Stimulated activated CD8-positive, alpha-beta memory T cell treated with anti-CD3 and anti-CD28 coated beads, Interleukin-15, amount 100 ng/mL, for 1 hour (primary cell): ENCODE results near the gene CFC1.
"Not testable (repeated sequence)": the region's sequence is repeated elsewhere in the genome, so short reads cannot be mapped to it uniquely, and the experiment has no call there.

ENCODE experiments used
- DNase-seq: peaks from one replicate; pipeline ENCODE4 v3.0.0-alpha.2; 2020; ENCODE audit warnings: low read depth

CFC1 gene

GRCh38 chr2:130599393-130599792, at the start of gene CFC1:
TSS of gene CFC1 (minus strand) at chr2:130599575. CDS start at chr2:130599287, 288 bp downstream.
- DNase-seq = not testable (repeated sequence)

DNA sequence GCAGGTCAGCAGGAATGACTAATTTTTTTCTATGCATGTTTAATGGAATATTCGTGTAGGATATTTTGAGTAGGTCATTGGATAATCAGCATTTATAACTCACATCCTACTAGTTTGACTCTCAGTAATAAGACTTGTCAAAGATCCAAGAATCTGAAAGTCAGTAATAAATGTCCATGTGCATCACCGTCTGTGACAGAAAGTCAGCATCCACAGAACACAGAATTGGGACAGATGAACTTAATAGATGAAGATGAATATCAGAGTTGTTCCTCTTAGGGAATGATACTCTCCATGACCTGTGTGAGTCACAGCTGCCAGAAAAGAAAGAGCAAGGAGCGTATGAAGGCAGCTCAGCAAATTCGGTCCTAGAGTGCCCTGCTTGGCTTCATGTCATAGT, 42.3 kb upstream of the CFC1 start:
- not testable (repeated sequence) for DNase-seq

- not testable (repeated sequence) for DNase-seq
These were observed 39.6 kb upstream of the CFC1 start for GRCh38 chr2:130638973-130639372.

- not testable (repeated sequence) for DNase-seq
These were observed 29.6 kb upstream of the CFC1 start for GRCh38 chr2:130628784-130629475.

DNA sequence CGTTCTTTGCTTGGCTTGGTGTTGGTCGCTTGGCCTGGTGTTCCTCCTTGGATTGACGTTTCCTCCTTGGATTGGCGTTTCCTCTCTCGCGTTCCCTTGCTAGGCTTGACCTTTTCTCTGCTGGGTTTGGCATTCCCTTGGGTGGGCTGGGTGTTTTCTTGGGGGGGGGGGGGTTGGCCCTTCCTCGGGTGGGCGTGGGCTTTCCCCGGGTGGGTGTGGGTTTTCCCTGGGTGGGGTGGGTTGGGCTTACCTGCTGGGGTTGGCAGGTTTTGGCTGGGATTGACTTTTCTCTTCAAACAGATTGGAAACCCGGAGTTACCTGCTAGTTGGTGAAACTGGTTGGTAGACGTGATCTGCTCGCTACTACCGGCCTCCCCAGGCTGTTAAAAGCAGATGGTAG, 11.8 kb upstream of the CFC1 start, which contains the start of gene POTEJ:
Gene POTEJ, plus strand, starts transcription at position 301 of the 400 bp plus-strand sequence. Its CDS starts 93 bp downstream, at position 394.
- not testable (repeated sequence) for DNase-seq

GRCh38 chr2:130610486-130610885, 11.1 kb upstream of the CFC1 start:
- DNase-seq = not testable (repeated sequence)

GRCh38 chr2:130609002-130609920, 9.9 kb upstream of the CFC1 start:
- DNase-seq = not testable (repeated sequence)

DNA sequence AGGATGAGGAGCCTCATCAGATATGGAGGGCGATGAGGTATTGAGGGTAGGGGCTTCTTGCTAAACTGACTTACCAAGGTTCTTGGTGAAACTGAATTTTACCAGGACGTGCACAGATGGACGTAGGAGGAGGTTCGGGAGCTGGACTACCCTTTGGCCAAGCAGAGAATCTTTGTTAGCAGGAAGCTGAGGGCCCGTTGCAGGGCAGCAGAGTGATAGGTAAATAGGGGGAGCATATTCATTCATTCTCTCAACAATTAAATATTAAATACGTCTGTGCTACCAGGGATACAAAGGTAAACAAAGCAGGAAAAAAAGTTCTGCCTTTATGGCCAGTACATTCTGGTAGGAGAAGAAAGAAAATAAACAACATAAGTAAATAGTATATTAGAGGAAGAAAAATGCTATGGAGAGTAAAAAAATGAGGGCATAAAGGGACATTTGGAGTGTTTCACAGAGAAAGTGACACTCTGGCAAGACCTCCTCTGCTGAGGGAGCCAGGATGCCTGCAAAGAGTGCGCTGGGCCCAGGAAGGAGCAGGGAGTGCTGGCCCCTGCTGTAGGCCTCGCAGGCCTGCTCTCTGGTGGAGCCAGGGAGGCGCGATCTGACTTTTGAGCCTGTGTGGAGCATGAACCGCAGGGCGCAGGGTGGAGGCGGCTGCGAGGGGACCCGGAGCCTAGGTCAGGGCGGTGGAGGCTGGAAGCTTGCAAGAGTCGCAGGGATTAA, 9.1 kb upstream of the CFC1 start:
- DNase-seq = not testable (repeated sequence)

DNA sequence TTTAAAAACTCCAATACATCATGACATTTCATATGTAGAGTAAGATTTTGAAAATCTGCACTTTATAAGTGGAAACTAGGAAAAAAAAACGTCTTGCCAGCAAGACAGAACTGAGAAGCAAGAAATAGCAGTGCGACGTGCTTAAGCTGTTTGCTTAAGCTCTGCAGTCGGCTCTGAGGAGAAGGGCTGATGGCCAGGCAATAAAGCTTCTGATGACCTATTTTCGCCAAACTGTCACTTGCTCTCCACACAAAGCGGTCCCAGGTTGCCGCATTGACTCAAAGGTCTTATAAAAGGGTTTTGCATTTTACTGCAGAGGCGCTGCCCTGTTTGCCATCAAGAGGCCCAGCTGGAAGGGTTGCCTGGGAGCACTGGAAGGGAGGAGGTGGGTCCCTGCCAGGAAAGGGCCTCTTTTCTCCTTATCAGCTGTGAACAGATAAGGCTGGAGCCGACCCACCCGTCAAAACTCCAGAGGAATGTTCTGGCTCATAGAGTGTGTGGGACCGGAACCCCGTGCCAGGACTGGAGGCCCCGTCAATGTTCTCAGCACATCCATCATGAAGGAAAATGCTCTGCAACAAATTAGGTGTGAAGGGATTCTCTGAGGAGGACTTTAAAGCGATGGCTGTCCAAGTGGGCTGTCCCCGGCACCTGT, 2.4 kb upstream of the CFC1 start:
- not testable (repeated sequence) for DNase-seq

GRCh38 chr2:130599926-130600325, 551 bp upstream of the CFC1 start:
- DNase-seq = not testable (repeated sequence)

- not testable (repeated sequence) for DNase-seq
These were observed 912 bp downstream of the CFC1 start for GRCh38 chr2:130598463-130598862.

DNA sequence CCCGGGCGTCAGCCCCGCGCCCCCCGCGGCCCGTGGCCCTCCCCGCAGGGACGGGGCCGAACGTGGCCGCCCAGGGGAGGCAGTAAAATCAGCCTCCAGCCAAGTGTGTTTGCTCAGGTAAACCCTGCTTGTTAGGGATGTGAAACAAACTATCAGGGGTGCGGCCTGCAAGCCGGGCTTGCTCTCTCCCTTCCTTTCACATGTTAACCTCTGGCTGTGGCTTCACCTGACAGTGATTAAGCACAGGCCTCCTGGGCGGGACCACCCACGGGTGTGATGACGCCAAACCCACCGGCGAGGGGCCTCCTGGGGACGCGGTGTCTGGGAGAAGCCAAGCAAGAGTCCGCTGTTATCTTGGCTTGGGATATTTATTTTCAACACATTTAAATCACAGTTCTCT, 1.4 kb downstream of the CFC1 start:
- DNase-seq = not testable (repeated sequence)

DNA sequence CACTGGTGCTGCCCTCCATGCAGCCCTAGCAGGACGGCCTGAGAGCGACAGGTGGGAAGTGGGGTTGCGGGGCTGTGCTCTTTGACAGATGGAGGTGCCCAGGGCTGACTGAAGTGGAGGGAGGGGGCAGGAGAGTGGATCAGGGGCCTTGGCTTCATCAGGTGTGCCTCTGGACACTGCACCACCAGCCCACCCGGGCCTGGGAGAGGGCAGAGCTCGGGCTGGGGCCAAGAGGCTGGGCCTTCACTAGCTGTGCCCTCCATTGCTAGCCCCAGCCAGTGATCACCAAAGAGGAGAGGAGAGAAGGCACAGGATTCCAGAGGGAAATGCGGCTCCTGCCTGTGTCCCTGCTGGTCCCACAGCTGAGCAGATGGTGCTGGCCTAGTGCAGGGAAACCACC, 2.6 kb downstream of the CFC1 start:
- DNase-seq = not testable (repeated sequence)

DNA sequence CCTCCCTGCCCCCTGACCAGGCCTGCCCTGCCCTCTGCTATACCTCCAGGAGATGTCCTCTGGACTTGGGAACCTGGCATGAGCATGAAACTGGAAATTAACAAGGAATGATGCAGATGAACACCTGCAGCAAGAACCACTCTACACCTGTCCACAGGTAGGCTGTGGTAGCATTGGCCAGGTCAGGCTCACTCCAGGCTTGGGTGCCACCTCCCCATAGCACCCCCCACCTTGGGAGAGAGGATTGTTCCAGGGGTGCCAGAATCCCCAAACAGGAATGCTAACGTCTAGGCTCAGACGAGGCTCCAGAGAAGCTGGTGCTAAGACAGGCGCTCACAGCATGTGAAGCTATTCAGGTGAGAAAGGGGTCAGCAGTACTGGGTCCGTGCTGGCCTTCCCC, 5.4 kb downstream of the CFC1 start:
- not testable (repeated sequence) for DNase-seq

- DNase-seq = not testable (repeated sequence)
These were observed 6.5 kb downstream of the CFC1 start for GRCh38 chr2:130592791-130593414.

DNA sequence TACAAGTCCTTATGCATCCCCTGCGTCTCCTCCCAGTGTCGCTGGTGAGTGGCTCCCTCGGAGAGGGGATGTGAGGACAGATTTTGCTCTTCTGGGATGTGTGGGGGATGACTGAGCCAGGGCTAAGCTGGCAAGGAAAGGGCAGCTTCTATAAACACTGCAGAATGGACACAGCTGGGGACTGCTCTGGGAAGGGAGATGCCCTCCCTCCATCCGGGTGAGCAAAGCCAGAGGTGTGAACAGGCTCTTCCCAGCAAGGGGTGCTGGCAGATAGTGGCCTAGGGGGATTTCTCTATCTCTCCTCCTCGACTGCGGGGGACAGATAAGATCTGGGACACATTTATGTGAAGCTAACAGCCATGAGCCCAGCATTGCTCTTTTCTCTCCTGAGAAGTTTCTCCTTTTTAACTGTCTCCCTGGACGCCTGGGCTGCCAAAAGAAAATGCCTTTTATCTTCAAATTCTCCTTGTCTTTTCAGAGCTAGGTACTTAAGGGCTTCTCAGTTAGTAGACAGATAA, 8.5 kb downstream of the CFC1 start:
- not testable (repeated sequence) for DNase-seq

GRCh38 chr2:130590170-130590841, 9.1 kb downstream of the CFC1 start:
- not testable (repeated sequence) for DNase-seq

- DNase-seq = not testable (repeated sequence)
These were observed 10.5 kb downstream of the CFC1 start for GRCh38 chr2:130588688-130589458.

DNA sequence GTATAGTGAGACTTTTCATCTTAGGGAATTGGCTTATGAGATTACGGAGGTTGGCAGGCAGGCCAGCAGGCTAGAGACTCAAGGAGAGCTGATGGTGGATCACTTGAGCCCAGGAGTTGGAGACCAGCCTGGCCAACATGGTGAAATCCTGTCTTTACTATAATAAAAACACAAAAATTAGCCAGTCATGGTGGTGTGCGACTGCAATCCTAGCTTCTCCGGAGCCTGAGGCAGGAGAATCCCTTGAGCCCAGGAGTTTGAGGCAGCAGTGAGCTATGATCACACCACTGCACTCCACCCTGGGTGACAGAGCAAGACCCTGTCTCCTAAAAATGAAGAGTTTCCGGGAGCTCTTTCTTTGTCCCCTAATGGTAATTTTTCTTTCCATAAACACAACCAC, 14.6 kb downstream of the CFC1 start:
- DNase-seq = not testable (repeated sequence)
